Heart right ventricle (tissue), 16 donors: ENCODE measurements around the gene BMF. TPM values are rescaled to one million over a fixed set of nuclear protein-coding genes. Genes with fewer than 3 reads are reported as not detected.
A peak's percentile ranks its signal among the peaks of the same experiment; 100 is the strongest.

Experiments
- ATAC-seq, 8 donors: fragments of 200-7000 bp; cut with Tn5 transposase; one replicate each; pipeline ENCODE4 v1.9.1; 2020; ENCODE audit warnings: mild to moderate bottlenecking in 8 of 8, moderate library complexity in 8 of 8, moderate number of reproducible peaks in 1 of 8
- DNase-seq, 2 donors: peaks; one replicate each; pipeline ENCODE4 v3.0.0-alpha.2; 2020
- H3K27ac ChIP-seq, 10 donors: fragments of 200-600 bp; sonication (generic) in 2 of 10; one replicate each; pipeline versions ENCODE4 v1.5.0 to v1.8.0; 2020 to 2022; ENCODE audit warnings: mild to moderate bottlenecking in 3 of 10
- H3K27me3 ChIP-seq, 7 donors: fragments of 200-600 bp; one replicate each; pipeline ENCODE4 v1.8.0; 2021 to 2022; ENCODE audit warnings: mild to moderate bottlenecking in 2 of 7
- H3K36me3 ChIP-seq, 9 donors: fragments of 200-600 bp; sonication (generic) in 1 of 9; one replicate each; pipeline versions ENCODE4 v1.5.0 to v1.8.0; 2020 to 2022; ENCODE audit warnings: mild to moderate bottlenecking in 2 of 9
- H3K4me1 ChIP-seq, 9 donors: fragments of 200-600 bp; sonication (generic) in 1 of 9; one replicate each; pipeline versions ENCODE4 v1.5.0 to v1.8.0; 2020 to 2022; ENCODE audit warnings: mild to moderate bottlenecking in 4 of 9
- H3K4me3 ChIP-seq, 10 donors: fragments of 200-600 bp; sonication (generic) in 2 of 10; one replicate each; pipeline versions ENCODE4 v1.5.0 to v1.8.0; 2020 to 2022; ENCODE audit warnings: mild to moderate bottlenecking in 7 of 10, moderate library complexity in 2 of 10
- H3K9me3 ChIP-seq, 11 donors: fragments of 200-600 bp in 10 of 11; sonication (generic) in 2 of 11; one replicate each; pipeline versions ENCODE4 v1.5.0 to v1.8.0; 2013 to 2022; ENCODE audit warnings: mild to moderate bottlenecking in 2 of 11, control low read depth in 1 of 11, moderate library complexity in 1 of 11
- CTCF ChIP-seq, 9 donors: fragments of 200-600 bp; sonication (generic) in 2 of 9; IDR thresholded peaks; one replicate each; pipeline versions ENCODE4 v1.5.0 to v1.8.0; 2021 to 2022; ENCODE audit warnings: antibody characterized with exemption in 9 of 9, mild to moderate bottlenecking in 5 of 9, moderate library complexity in 1 of 9
- WGBS, 2 donors: extraction: QIAGEN DNeasy Blood & Tissue Kit; methylation state at CpG; one replicate each; pipeline ENCODE4 v1.1.7; 2013; ENCODE audit warnings: inconsistent platforms in 1 of 2; 5-methylcytosine and 5-hydroxymethylcytosine counted together
- intact Hi-C, 10 donors: fragments of 100-400 bp; cut with DNase I; formaldehyde crosslinking; loops; one replicate each; pipeline versions ENCODE4 v1.11.1 to v1.14.2; 2022
- polyA plus RNA-seq, 2 donors: library from polyadenylated mRNA; stranded (reverse); fragments of 200-250 nt; gene quantifications; one replicate each; pipeline ENCODE4 v1.2.3, GENCODE V29; 2013
- total RNA-seq, 10 donors: library from RNA; stranded (reverse); fragmentation: NEBNext Ultra II Directional in 3 of 10; extraction: Animal tissue kit (Norgen Biotek cat#: 25700) in 3 of 10; gene quantifications; one replicate each; pipeline versions ENCODE4 v1.2.1 to v1.2.4, GENCODE V29; 2021 to 2023
- donor health status: Arrhythmogenic right ventricular cardiomyopathy.
- donor health status: ischemic (EF 13 %, LVEDD 7.1; RV severe dilation, severe dysfunction).
- donor health status: healthy with polysubstance abuse.
- donor health status: DM: no; HTN: yes; CAD: no.
- donor health status: DM: no; HTN: no; CAD: no.
- donor health status: ischemic (EF 25% LVEDD 6.9; RV normal size, moderate dysfunction).
- donor health status: ischemic (EF 25% LVEDD 5.7; RV mildly dilated, moderate dysfunction).
- donor health status: healthy.
- donor health status: DM: yes; HTN: yes; CAD: no.
- donor health status: Ischemic cardiomyopathy.
- donor health status: ischemic (EF 35%, LVEDD 5.7; RV mildly dilated, moderate dysfunction).
- donor health status: nonischemic (EF 11% LVEDD 7.7; RV severe dilation, severe dysfunction).
- donor health status: DM: yes; HTN: yes; CAD: no.
- donor health status: PGD.
- donor health status: ischemic (EF 29% LVEDD 5.4; RV normal size, mild dysfunction).
- donor health status: nonischemic (EF 23%, LVEDD 6.1; RV moderate dilation, normal function).

Gene BMF
- total and polyA plus RNA-seq, 12 donors, result 0.92 to 10.2 (median 3.0) TPM

DNA sequence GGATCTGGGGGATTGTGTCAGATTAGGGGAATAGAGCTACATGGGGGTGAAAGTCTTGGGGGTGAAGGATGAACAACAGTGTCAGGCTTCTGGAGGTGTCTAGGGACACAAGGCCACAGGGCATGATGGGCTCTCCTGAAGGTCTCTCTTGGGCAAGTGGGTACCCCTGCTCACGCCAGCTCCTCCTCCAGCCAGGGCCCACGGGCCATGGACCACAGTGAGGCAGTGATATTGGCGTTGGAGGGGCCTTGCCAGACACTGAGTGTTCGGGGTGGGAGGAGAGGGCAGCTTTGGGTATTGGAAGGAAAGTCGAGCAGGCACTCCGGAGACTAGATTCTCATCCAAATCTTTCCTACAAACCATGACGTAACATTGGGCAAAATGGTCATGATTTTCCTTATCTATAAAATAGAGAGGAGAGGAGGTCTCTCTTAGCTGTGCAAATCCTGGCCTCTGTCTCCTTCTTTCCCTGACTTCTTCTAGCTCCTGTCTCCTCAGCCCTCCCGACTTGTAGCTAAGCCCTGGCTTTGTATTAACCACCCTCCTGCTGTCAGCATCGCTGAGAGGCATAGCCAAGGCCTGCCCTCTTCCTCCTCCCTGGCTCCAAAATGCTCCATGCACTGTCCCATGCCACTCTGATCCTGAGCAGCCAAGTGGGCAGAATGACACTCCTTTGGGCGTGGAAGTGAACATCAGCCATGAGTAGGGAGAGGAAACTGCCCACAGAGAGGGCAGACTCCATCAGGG is 45.7 kb downstream of the BMF start:
- Histone ChIP-seq H3K4me3 (no peak overlapping the region), H3K27ac (peak overlapping the region in 2 of 10 donors; percentile 29 to 39), H3K27me3 (no peaks in the 10 kb centered on the region), H3K4me1 (peaks cover 0 to 28% (median 5%) of the 10 kb centered on the region in 9 donors), H3K9me3 (no peaks in the 10 kb centered on the region), H3K36me3 (peaks cover 0 to 23% (median 0%) of the 10 kb centered on the region in 9 donors)
- 88 to 94% methylated on average over 10 of the region's 10 CpGs for WGBS, 2 donors
- TF ChIP-seq CTCF (IDR thresholded peaks at IDR 0.05), result no peak
- intact Hi-C loops, result loop anchor here in 3 of 10 donors (5.0 kb wide), 3 partner anchors 39 to 364 kb away; partner anchors contain the start of gene BMF (in 1 of the 3)
- ATAC-seq (peak in 2 of 8 donors; percentile 14 to 22), DNase-seq (no peak)

DNA sequence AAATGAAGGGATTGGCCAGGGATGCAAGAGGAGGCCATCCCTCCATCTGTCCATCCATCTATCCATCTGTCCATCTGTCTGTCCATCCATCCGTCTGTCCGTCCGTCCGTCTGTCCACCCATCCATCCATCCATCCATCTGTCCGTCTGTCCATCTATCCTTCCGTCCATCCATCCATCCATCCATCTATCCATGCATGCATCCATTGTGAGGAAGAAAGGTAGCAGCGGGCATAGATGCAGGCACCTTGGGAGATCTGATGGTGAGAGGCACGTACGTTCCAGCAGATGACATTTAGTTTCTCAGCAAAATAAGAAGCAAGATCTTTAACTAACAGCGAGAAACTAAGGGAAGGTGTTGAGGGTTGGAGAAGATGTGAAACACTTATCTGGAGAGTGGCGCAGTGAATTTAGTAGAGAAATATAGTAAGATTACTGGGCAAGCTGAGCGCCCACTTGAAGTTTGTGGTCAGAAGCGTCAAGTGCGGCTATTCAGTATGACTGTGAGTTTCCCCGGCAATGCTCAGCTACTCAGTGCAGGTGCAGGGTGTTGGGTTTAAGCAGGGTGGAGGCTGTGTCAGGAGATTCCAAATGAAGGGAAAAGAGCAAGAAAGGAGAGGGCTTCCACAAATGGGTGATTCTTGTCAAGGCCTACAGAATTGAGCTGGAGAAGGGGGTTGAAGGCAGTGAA is 47.3 kb downstream of the BMF start:
- Histone ChIP-seq H3K36me3 (peaks cover 0 to 23% (median 0%) of the 10 kb centered on the region in 9 donors), H3K4me3 (no peak overlapping the region), H3K27me3 (no peaks in the 10 kb centered on the region), H3K27ac (no peak overlapping the region), H3K9me3 (no peaks in the 10 kb centered on the region), H3K4me1 (peaks cover 0 to 42% (median 7%) of the 10 kb centered on the region in 9 donors)
- 91 to 95% methylated on average over 15 of the region's 15 CpGs for WGBS, 2 donors
- intact Hi-C loops, result loop anchor here in 3 of 10 donors (5.0 kb wide), 3 partner anchors 41 to 366 kb away; partner anchors contain the start of gene BMF (in 1 of the 3)
- DNase-seq (no peak), ATAC-seq (no peak)
- TF ChIP-seq CTCF (IDR thresholded peaks at IDR 0.05), result no peak

GRCh38 chr15:40060236-40060961 is 48.3 kb downstream of the BMF start:
- no peak overlapping the region for H3K4me3 ChIP-seq
- no peak for ATAC-seq
- no peak for TF ChIP-seq CTCF (IDR thresholded peaks at IDR 0.05)
- H3K27ac ChIP-seq, result no peak overlapping the region
- WGBS, 2 donors, result 89 to 90% methylated on average over 10 of the region's 10 CpGs
- intact Hi-C loops, result loop anchor here in 3 of 10 donors (5.0 kb wide), 3 partner anchors 42 to 367 kb away; partner anchors contain the start of gene BMF (in 1 of the 3)
- H3K4me1 ChIP-seq, result peaks cover 2 to 50% (median 12%) of the 10 kb centered on the region in 9 donors
- DNase-seq, result no peak
- no peaks in the 10 kb centered on the region for H3K27me3 ChIP-seq
- no peaks in the 10 kb centered on the region for H3K9me3 ChIP-seq
- peaks cover 0 to 18% (median 0%) of the 10 kb centered on the region in 9 donors for H3K36me3 ChIP-seq

DNA sequence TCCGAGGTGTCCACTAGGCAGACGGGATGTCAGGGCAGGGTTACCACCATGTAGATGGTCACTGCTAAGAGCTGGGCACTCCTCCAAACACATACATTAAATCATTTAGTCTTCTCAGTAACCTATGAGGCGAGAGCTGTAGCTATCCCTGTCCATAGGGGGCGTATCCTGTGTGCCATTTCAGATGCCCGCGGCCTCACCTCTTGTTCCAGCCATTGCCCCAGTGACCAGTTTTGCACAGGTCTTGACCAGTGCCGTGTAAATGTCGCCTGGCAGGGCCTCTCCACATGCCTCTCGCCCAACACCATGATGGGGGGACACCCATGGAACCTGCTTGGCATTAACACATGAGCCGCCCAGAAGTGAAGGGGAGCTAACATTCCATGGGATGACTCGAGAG is 48.9 kb downstream of the BMF start:
- H3K4me3 ChIP-seq, result no peak overlapping the region
- H3K27me3 ChIP-seq, result no peaks in the 10 kb centered on the region
- TF ChIP-seq CTCF (IDR thresholded peaks at IDR 0.05), result no peak
- no peak overlapping the region for H3K27ac ChIP-seq
- H3K4me1 ChIP-seq, result peaks cover 7 to 56% (median 18%) of the 10 kb centered on the region in 9 donors
- no peak for ATAC-seq
- 95 to 96% methylated on average over 11 of the region's 11 CpGs for WGBS, 2 donors
- intact Hi-C loops, result loop anchor here in 4 of 10 donors (5.0 to 10.0 kb wide), 4 partner anchors 42 to 367 kb away; partner anchors contain the start of gene BMF (in 2 of the 4)
- H3K36me3 ChIP-seq, result peaks cover 0 to 13% (median 0%) of the 10 kb centered on the region in 9 donors
- H3K9me3 ChIP-seq, result no peaks in the 10 kb centered on the region
- DNase-seq, result no peak
